SU-DHL-6 (cell line): ENCODE measurements around the gene ZHX3.
"Not testable (repeated sequence)": the region's sequence is repeated elsewhere in the genome, so short reads cannot be mapped to it uniquely, and the experiment has no call there.

Experiments
- H2AFZ ChIP-seq: fragments of 200-600 bp; sonication (generic); 2 replicates; pipeline ENCODE4 v1.6.1; 2014; ENCODE audit warnings: low read depth, mild to moderate bottlenecking, moderate library complexity, mixed read lengths, antibody characterized with exemption, low read length; ENCODE audit not compliant: severe bottlenecking
- H3F3A ChIP-seq: fragments of 200-600 bp; shearing (Covaris generic); 2 replicates; pipeline ENCODE4 v1.6.0; 2016; ENCODE audit warnings: antibody characterized with exemption, mild to moderate bottlenecking; ENCODE audit not compliant: insufficient read depth
- H3K27ac ChIP-seq: fragments of 200-600 bp; sonication (generic); 2 replicates; pipeline ENCODE4 v1.5.1; 2016; ENCODE audit warnings: low read depth, mild to moderate bottlenecking, low read length, moderate library complexity, mixed read lengths
- H3K27me3 ChIP-seq: fragments of 200-600 bp; sonication (generic), shearing (Covaris generic); 2 replicates; pipeline ENCODE4 v1.6.0; 2014; ENCODE audit warnings: mild to moderate bottlenecking, low read length
- H3K36me3 ChIP-seq: fragments of 200-600 bp; sonication (generic); 2 replicates; pipeline ENCODE4 v1.6.1; 2014; ENCODE audit warnings: mild to moderate bottlenecking, low read length, mixed read lengths
- H3K4me2 ChIP-seq: fragments of 300-600, 200-600 bp; shearing (Covaris generic), sonication (generic); 2 replicates; pipeline ENCODE4 v1.6.0; 2014; ENCODE audit warnings: low read length, low read depth, mild to moderate bottlenecking; ENCODE audit not compliant: poor library complexity, severe bottlenecking
- H3K4me3 ChIP-seq: fragments of 200-600 bp; sonication (generic); 2 replicates; pipeline ENCODE4 v1.5.1; 2014; ENCODE audit warnings: antibody characterized with exemption, low read length, mild to moderate bottlenecking, mixed read lengths; ENCODE audit not compliant: insufficient read depth, poor library complexity, severe bottlenecking
- H3K79me2 ChIP-seq: fragments of 200-600 bp; sonication (generic); 2 replicates; pipeline ENCODE4 v1.6.1; 2014; ENCODE audit warnings: mild to moderate bottlenecking, low read length, moderate library complexity; ENCODE audit not compliant: insufficient read depth
- H3K9ac ChIP-seq: fragments of 200-600 bp; sonication (generic); 2 replicates; pipeline ENCODE4 v1.7.0; 2014; ENCODE audit warnings: mild to moderate bottlenecking, low read length
- H3K9me2 ChIP-seq: fragments of 200-600 bp; sonication (generic); replicated peaks from 2 replicates; pipeline ENCODE4 v1.6.1; 2014; ENCODE audit warnings: low read length; ENCODE audit not compliant: insufficient read depth
- H3K9me3 ChIP-seq: fragments of 200-600 bp; sonication (generic); 2 replicates; pipeline ENCODE4 v1.6.1; 2014; ENCODE audit warnings: low read length, mixed read lengths; ENCODE audit not compliant: insufficient read depth
- H4K20me1 ChIP-seq: fragments of 200-600 bp; sonication (generic); 2 replicates; pipeline ENCODE4 v1.6.1; 2014; ENCODE audit warnings: low read depth, mild to moderate bottlenecking, antibody characterized with exemption, low read length, moderate library complexity, mixed read lengths
- CTCF ChIP-seq: fragments of 200-600 bp; sonication (generic); IDR thresholded peaks from one replicate; pipeline ENCODE4 v1.5.1; 2017; ENCODE audit warnings: antibody characterized with exemption, mild to moderate bottlenecking, low read length, moderate library complexity; ENCODE audit not compliant: insufficient read depth, poor library complexity, severe bottlenecking
- EZH2phosphoT487 ChIP-seq: fragments of 200-600 bp; sonication (generic), shearing (Covaris generic); conservative IDR thresholded peaks from 2 replicates; pipeline ENCODE4 v1.6.1; 2018; ENCODE audit warnings: mild to moderate bottlenecking, antibody characterized with exemption, low read length, moderate library complexity, mixed read lengths

ZHX3 gene

DNA sequence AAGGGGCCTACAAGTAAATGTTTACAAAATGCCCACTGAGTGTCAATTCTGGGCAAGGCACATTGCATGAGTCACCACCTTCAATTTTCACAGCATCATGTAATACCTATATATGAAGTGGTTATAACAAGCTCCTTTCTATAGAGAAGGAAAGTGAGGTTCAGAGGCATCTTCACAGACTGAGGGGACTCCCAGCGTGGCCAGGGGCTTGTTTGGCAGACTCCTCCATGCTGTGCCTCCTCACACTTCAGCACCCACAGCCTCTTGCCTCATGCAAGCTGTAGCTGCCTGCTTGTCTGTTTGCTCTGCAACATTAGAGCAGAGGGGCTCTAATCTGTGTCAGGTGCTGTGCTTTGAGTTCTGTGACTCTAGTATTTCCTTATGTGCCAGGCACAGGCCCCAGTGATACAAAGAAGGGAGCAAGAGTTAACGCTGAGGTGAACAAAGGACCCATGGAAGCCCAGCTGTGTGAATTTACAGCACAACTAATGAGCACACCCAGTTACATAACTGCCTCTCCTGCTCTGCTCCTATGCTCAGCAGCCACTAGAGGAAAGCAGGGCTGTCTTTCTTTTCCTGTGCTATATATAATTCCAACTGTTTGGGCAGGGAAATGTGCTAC lies 72.3 kb downstream of the ZHX3 start:
- Histone ChIP-seq H3K9me2 (no peaks in the 10 kb centered on the region), H3K36me3 (no peaks in the 10 kb centered on the region), H3K27me3 (no peaks in the 10 kb centered on the region), H4K20me1 (no peaks in the 10 kb centered on the region), H3K79me2 (no peaks in the 10 kb centered on the region), H3K9ac (no peak overlapping the region), H3K4me3 (no peak overlapping the region), H3K9me3 (no peaks in the 10 kb centered on the region), H2AFZ (no peak overlapping the region), H3K4me2 (no peak overlapping the region), H3F3A (no peaks in the 10 kb centered on the region), H3K27ac (no peak overlapping the region)
- TF ChIP-seq CTCF (no peak), EZH2phosphoT487 (no peak)

DNA sequence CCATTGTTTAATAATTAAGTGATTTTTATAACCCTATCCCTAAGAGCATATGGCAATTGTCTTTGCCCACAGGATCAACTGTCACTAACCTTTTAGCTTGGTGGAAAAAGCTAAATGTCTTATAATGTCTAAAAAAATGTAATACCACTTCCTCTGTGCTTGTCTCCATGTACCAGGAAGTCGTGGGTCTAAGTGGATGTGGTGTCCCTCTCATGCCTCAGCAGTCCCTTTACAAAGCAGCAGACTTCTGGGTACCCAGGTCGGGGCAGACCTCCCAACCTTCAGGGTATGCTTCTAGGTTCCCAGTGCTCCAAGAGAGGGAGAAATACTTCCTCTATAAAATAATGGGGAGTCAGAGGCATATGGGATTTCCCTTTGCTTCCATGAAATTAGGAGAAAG lies 74.7 kb downstream of the ZHX3 start:
- H4K20me1 ChIP-seq: no peaks in the 10 kb centered on the region
- H3K36me3 ChIP-seq: no peaks in the 10 kb centered on the region
- H3F3A ChIP-seq: no peaks in the 10 kb centered on the region
- no peak overlapping the region for H3K4me3 ChIP-seq
- no peak overlapping the region for H3K9ac ChIP-seq
- no peak overlapping the region for H3K27ac ChIP-seq
- no peak overlapping the region for H2AFZ ChIP-seq
- no peaks in the 10 kb centered on the region for H3K9me3 ChIP-seq
- no peaks in the 10 kb centered on the region for H3K9me2 ChIP-seq
- TF ChIP-seq CTCF (no peak), EZH2phosphoT487 (no peak)
- H3K79me2 ChIP-seq: no peaks in the 10 kb centered on the region
- H3K27me3 ChIP-seq: no peaks in the 10 kb centered on the region
- H3K4me2 ChIP-seq: no peak overlapping the region

DNA sequence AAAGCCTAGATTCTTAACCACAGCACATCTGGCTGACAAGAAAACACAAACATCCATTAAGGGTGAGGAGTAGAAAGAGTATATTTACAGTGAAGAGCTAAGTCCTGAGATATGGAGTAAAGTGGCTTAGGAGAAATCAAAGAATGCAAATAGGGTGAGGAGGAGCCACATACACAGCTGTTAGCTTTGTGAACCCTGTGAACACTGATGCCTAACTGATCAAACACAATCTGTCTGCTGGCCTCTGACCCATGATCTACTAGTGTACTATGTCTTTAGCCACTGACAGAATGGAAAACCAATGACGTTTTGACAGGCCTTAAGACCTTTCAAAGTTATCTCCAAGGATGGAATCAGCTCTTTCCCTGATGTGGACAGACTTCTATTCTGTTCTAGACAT lies 75.2 kb downstream of the ZHX3 start:
- Histone ChIP-seq H3K9ac (no peak overlapping the region), H3K9me2 (no peaks in the 10 kb centered on the region), H3K9me3 (no peaks in the 10 kb centered on the region), H3K4me3 (no peak overlapping the region), H2AFZ (no peak overlapping the region), H3F3A (no peaks in the 10 kb centered on the region), H4K20me1 (no peaks in the 10 kb centered on the region), H3K79me2 (no peaks in the 10 kb centered on the region), H3K36me3 (no peaks in the 10 kb centered on the region), H3K27ac (no peak overlapping the region), H3K27me3 (no peaks in the 10 kb centered on the region), H3K4me2 (no peak overlapping the region)
- TF ChIP-seq CTCF (no peak), EZH2phosphoT487 (no peak)

DNA sequence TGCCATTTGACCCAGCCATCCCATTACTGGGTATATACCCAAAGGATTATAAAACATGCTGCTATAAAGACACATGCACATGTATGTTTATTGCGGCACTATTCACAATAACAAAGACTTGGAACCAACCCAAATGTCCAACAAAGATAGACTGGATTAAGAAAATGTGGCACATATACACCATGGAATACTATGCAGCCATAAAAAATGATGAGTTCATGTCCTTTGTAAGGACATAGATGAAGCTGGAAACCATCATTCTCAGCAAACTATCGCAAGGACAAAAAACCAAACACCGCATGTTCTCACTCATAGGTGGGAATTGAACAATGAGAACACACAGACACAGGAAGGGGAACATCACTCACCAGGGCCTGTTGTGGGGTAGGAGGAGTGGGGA lies 80.3 kb downstream of the ZHX3 start:
- not testable (repeated sequence) for H3K27me3 ChIP-seq, H3K27ac ChIP-seq, H3K36me3 ChIP-seq, H3K4me2 ChIP-seq, H2AFZ ChIP-seq, H3K79me2 ChIP-seq, H3K9me2 ChIP-seq, H3K9me3 ChIP-seq, H4K20me1 ChIP-seq, H3F3A ChIP-seq, H3K4me3 ChIP-seq, H3K9ac ChIP-seq

DNA sequence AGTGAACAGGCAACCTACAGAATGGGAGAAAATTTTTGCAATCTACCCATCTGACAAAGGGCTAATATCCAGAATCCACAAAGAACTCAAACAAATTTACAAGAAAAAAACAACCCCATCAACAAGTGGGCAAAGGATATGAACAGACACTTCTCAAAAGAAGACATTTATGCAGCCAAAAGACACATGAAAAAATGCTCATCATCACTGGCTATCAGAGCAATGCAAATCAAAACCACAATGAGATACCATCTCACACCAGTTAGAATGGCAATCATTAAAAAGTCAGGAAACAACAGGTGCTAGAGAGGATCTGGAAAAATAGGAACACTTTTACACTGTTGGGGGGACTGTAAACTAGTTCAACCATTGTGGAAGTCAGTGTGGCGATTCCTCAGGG lies 80.7 kb downstream of the ZHX3 start:
- not testable (repeated sequence) for H3K4me3 ChIP-seq, H3K9me2 ChIP-seq, H3K9ac ChIP-seq, H3K9me3 ChIP-seq, H3F3A ChIP-seq, H3K4me2 ChIP-seq, H4K20me1 ChIP-seq, H2AFZ ChIP-seq, H3K27ac ChIP-seq, H3K79me2 ChIP-seq, H3K36me3 ChIP-seq, H3K27me3 ChIP-seq
